Mucosa of descending colon (tissue), 3 donors: ENCODE measurements around the gene TMEM51. TPM values are rescaled to one million over a fixed set of nuclear protein-coding genes. Genes with fewer than 3 reads are reported as not detected.

Source experiments
- ATAC-seq: fragments of 200-7000 bp; cut with Tn5 transposase; one replicate; pipeline ENCODE4 v1.9.1; 2020; ENCODE audit warnings: mild to moderate bottlenecking, moderate library complexity
- DNase-seq, 3 donors: peaks; one replicate each; pipeline ENCODE4 v3.0.0-alpha.2; 2020
- H3K36me3 ChIP-seq: fragments of 200-600 bp; one replicate; pipeline ENCODE4 v1.8.0; 2021; ENCODE audit warnings: low read depth, mild to moderate bottlenecking
- H3K4me1 ChIP-seq: fragments of 200-600 bp; one replicate; pipeline ENCODE4 v1.8.0; 2021; ENCODE audit warnings: low read depth, mild to moderate bottlenecking
- H3K4me3 ChIP-seq: fragments of 200-600 bp; one replicate; pipeline ENCODE4 v1.8.0; 2021; ENCODE audit warnings: mild to moderate bottlenecking
- H3K9me3 ChIP-seq: fragments of 200-600 bp; one replicate; pipeline ENCODE4 v1.8.0; 2021; ENCODE audit warnings: mild to moderate bottlenecking
- CTCF ChIP-seq: fragments of 200-600 bp; IDR thresholded peaks from one replicate; pipeline ENCODE4 v1.8.0; 2022; ENCODE audit warnings: antibody characterized with exemption, mild to moderate bottlenecking
- intact Hi-C, 2 donors: fragments of 100-400 bp; cut with DNase I in 1 of 2; cut with micrococcal nuclease in 1 of 2; formaldehyde crosslinking; loops; one replicate each; pipeline versions ENCODE4 v1.11.0 to v1.11.1; 2022; cut with DNase I, micrococcal nuclease
- total RNA-seq, 3 donors: library from RNA; stranded (reverse); fragmentation: NEBNext Ultra II Directional in 2 of 3; extraction: Animal tissue kit (Norgen Biotek cat#: 25700) in 2 of 3; gene quantifications; one replicate each; pipeline versions ENCODE4 v1.2.1 to v1.2.4, GENCODE V29; 2021 to 2023
- donor health status: DM: no; HTN: no; CAD: no; lungs with moderate emphysema.
- donor health status: DM: no; HTN: no; CAD: no.
- donor health status: DM: no; HTN: yes; CAD: no.

The TMEM51 gene
- total RNA-seq, 3 donors from 2014 or later: 19.1 to 31.8 (median 26.6) TPM

GRCh38 chr1:15264769-15265168 is 111.2 kb downstream of the TMEM51 start:
- Histone ChIP-seq H3K4me3 (no peak overlapping the region), H3K36me3 (no peaks in the 10 kb centered on the region), H3K9me3 (no peaks in the 10 kb centered on the region), H3K4me1 (peaks cover 6% of the 10 kb centered on the region)
- no peak for TF ChIP-seq CTCF
- ATAC-seq (no peak), DNase-seq (no peak)
- intact Hi-C loops: no loop called here

Other genes starting within 250 kb of the TMEM51 start
- 1 to 10 TPM in 1 of 3 donors, under 1 TPM in 2; 0.89 to 1.9 (median 0.99) TPM for gene FHAD1, start 93.5 kb downstream of the TMEM51 start, total RNA-seq